Measurements from ENCODE around the gene STAT3.
"Not testable (repeated sequence)": the region's sequence is repeated elsewhere in the genome, so short reads cannot be mapped to it uniquely, and the experiment has no call there.

The STAT3 gene

GRCh38 chr17:42309986-42310786 lies 78.1 kb downstream of the STAT3 start:
- TF ChIP-seq, protein P1, sequence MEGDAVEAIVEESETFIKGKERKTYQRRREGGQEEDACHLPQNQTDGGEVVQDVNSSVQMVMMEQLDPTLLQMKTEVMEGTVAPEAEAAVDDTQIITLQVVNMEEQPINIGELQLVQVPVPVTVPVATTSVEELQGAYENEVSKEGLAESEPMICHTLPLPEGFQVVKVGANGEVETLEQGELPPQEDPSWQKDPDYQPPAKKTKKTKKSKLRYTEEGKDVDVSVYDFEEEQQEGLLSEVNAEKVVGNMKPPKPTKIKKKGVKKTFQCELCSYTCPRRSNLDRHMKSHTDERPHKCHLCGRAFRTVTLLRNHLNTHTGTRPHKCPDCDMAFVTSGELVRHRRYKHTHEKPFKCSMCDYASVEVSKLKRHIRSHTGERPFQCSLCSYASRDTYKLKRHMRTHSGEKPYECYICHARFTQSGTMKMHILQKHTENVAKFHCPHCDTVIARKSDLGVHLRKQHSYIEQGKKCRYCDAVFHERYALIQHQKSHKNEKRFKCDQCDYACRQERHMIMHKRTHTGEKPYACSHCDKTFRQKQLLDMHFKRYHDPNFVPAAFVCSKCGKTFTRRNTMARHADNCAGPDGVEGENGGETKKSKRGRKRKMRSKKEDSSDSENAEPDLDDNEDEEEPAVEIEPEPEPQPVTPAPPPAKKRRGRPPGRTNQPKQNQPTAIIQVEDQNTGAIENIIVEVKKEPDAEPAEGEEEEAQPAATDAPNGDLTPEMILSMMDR (IDR thresholded peaks at IDR 0.05; ENCODE audit: low read depth, low read length, missing control alignments): no peak
- DNase-seq (ENCODE audit: extremely low read depth, low read depth): no peak
- no peak overlapping the region for H3K4me3 ChIP-seq (replicated peaks; ENCODE audit: low read depth, low read length)

GRCh38 chr17:42309142-42309541 lies 79.1 kb downstream of the STAT3 start:
- DNase-seq (ENCODE audit: extremely low read depth, low read depth): no peak
- no peak overlapping the region for H3K4me3 ChIP-seq (replicated peaks; ENCODE audit: low read depth, low read length)
- TF ChIP-seq, protein P1 (IDR thresholded peaks at IDR 0.05; ENCODE audit: low read depth, low read length, missing control alignments): no peak

DNA sequence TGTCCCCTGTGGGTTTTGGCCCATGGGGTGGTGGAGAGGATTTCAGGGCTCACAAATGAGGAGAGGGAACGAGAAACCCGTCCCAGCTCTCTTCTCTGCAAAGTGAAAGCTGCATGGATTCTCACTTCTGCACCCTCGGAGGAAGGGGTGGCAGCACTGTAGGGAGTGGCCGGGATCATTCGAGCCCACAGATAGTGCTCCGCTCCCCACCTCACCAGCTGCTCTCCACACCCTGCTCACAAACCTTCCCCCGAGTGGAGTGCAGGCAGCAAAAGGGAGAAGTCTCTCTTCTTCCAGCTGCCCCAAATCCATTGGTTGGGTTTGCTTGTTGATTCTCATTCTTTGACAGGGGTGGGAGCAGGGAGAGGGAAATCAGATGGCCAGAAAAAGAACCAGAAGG lies 79.8 kb downstream of the STAT3 start:
- DNase-seq (ENCODE audit: extremely low read depth, low read depth): no peak
- TF ChIP-seq, protein P1 (IDR thresholded peaks at IDR 0.05; ENCODE audit: low read depth, low read length, missing control alignments): no peak
- no peak overlapping the region for H3K4me3 ChIP-seq (replicated peaks; ENCODE audit: low read depth, low read length)

DNA sequence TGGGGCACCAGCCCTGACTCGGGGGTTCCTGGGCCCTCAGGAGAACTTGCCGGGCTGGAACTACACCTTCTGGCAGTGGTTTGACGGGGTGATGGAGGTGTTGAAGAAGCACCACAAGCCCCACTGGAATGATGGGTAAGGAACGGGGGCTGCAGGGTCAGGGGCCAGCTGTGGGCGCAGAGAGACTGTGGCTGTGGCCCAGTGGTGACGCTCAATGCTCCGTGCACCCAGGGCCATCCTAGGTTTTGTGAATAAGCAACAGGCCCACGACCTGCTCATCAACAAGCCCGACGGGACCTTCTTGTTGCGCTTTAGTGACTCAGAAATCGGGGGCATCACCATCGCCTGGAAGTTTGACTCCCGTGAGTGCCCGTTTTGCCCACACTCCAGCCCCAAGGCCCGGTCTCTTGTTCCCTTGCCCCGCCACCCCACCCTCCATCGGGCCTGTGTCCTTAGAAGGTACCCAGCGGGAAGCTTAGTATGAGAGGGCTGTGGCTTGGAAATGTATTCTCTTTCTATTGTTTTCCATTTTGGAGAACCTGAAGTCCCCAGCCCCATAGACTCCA lies 80.8 kb downstream of the STAT3 start:
- TF ChIP-seq, protein P1 (IDR thresholded peaks at IDR 0.05; ENCODE audit: low read depth, low read length, missing control alignments): no peak
- DNase-seq (ENCODE audit: extremely low read depth, low read depth): no peak
- no peak overlapping the region for H3K4me3 ChIP-seq (replicated peaks; ENCODE audit: low read depth, low read length)

- no peak overlapping the region for H3K4me3 ChIP-seq (replicated peaks; ENCODE audit: low read depth, low read length)
- TF ChIP-seq, protein P1 (IDR thresholded peaks at IDR 0.05; ENCODE audit: low read depth, low read length, missing control alignments): no peak
- no peak for DNase-seq (ENCODE audit: extremely low read depth, low read depth)
Observed at GRCh38 chr17:42306385-42306667, 81.9 kb downstream of the STAT3 start.

GRCh38 chr17:42305543-42306384 lies 82.5 kb downstream of the STAT3 start:
- no peak overlapping the region for H3K4me3 ChIP-seq (replicated peaks; ENCODE audit: low read depth, low read length)
- TF ChIP-seq, protein P1 (IDR thresholded peaks at IDR 0.05; ENCODE audit: low read depth, low read length, missing control alignments): no peak
- DNase-seq (ENCODE audit: extremely low read depth, low read depth): no peak

GRCh38 chr17:42305031-42305330 lies 83.3 kb downstream of the STAT3 start:
- not testable (repeated sequence) for DNase-seq (ENCODE audit: extremely low read depth, low read depth); H3K4me3 ChIP-seq (replicated peaks; ENCODE audit: low read depth, low read length)

Measured in HFF-Myc (cell line).